ENCODE results near the gene ELFN2.

Gene ELFN2

DNA sequence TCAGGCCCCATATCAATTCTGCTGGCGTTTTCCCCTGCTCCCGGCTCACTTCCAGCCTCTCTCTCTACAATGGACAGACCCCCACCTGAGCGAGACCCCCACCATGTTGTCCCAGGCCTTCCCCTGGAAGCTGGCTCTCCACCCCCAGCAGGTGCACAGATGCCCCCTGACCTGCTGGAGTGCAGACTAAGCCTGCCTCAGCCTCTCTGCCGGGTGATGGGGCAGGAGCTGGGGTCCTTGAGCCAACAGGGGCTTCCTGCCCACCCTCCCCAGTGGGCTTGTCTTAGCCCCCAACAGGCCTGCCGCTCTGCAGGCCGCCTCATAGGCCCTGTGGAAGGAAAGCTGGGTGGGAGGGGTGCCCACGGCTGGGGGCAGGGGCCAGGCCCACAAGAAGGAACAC lies 10.0 kb downstream of the ELFN2 start:
- H3K27me3 ChIP-seq (ENCODE audit: control insufficient read depth, low read length): peaks cover 60% of the 10 kb centered on the region
- no peaks in the 10 kb centered on the region for H3K9me2 ChIP-seq (replicated peaks; ENCODE audit: control insufficient read depth, low read length)
- no peaks in the 10 kb centered on the region for H3F3A ChIP-seq (ENCODE audit: control insufficient read depth, insufficient read depth)
- no peaks in the 10 kb centered on the region for H4K20me1 ChIP-seq (ENCODE audit: control insufficient read depth, insufficient read depth, low read depth, low read length)
- H3K9me3 ChIP-seq (ENCODE audit: control insufficient read depth, insufficient read depth, low read length): no peaks in the 10 kb centered on the region
- peaks cover 3% of the 10 kb centered on the region; the same call in 1 of the 2 replicates for H3K4me1 ChIP-seq (ENCODE audit: control insufficient read depth, low read length)
- H3K79me2 ChIP-seq (ENCODE audit: control insufficient read depth, low read length): no peaks in the 10 kb centered on the region
- TF ChIP-seq, protein P1, sequence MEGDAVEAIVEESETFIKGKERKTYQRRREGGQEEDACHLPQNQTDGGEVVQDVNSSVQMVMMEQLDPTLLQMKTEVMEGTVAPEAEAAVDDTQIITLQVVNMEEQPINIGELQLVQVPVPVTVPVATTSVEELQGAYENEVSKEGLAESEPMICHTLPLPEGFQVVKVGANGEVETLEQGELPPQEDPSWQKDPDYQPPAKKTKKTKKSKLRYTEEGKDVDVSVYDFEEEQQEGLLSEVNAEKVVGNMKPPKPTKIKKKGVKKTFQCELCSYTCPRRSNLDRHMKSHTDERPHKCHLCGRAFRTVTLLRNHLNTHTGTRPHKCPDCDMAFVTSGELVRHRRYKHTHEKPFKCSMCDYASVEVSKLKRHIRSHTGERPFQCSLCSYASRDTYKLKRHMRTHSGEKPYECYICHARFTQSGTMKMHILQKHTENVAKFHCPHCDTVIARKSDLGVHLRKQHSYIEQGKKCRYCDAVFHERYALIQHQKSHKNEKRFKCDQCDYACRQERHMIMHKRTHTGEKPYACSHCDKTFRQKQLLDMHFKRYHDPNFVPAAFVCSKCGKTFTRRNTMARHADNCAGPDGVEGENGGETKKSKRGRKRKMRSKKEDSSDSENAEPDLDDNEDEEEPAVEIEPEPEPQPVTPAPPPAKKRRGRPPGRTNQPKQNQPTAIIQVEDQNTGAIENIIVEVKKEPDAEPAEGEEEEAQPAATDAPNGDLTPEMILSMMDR (IDR thresholded peaks at IDR 0.05; ENCODE audit: low read depth, low read length, poor library complexity, severe bottlenecking): no peak
- TF ChIP-seq EZH2phosphoT487 (IDR thresholded peaks at IDR 0.05; ENCODE audit: borderline replicate concordance, low read length): no peak
- no peak overlapping the region for H3K4me3 ChIP-seq (ENCODE audit: low read length)
- H3K4me2 ChIP-seq (ENCODE audit: low read length): no peak overlapping the region
- H3K36me3 ChIP-seq (ENCODE audit: control insufficient read depth, low read length): no peaks in the 10 kb centered on the region
- H3K27ac ChIP-seq (ENCODE audit: low read depth, low read length): no peak overlapping the region

GRCh38 chr22:37416827-37417226 lies 10.5 kb downstream of the ELFN2 start:
- no peaks in the 10 kb centered on the region for H3K9me3 ChIP-seq (ENCODE audit: control insufficient read depth, insufficient read depth, low read length)
- H3K27me3 ChIP-seq (ENCODE audit: control insufficient read depth, low read length): peaks cover 57% of the 10 kb centered on the region
- H3K27ac ChIP-seq (ENCODE audit: low read depth, low read length): no peak overlapping the region
- H3K4me3 ChIP-seq (ENCODE audit: low read length): no peak overlapping the region
- TF ChIP-seq EZH2phosphoT487 (IDR thresholded peaks at IDR 0.05; ENCODE audit: borderline replicate concordance, low read length): no peak
- TF ChIP-seq, protein P1 (IDR thresholded peaks at IDR 0.05; ENCODE audit: low read depth, low read length, poor library complexity, severe bottlenecking): no peak
- H3K9me2 ChIP-seq (replicated peaks; ENCODE audit: control insufficient read depth, low read length): no peaks in the 10 kb centered on the region
- no peaks in the 10 kb centered on the region for H4K20me1 ChIP-seq (ENCODE audit: control insufficient read depth, insufficient read depth, low read depth, low read length)
- H3F3A ChIP-seq (ENCODE audit: control insufficient read depth, insufficient read depth): no peaks in the 10 kb centered on the region
- H3K4me1 ChIP-seq (ENCODE audit: control insufficient read depth, low read length): peaks cover 3% of the 10 kb centered on the region; the same call in 1 of the 2 replicates
- no peaks in the 10 kb centered on the region for H3K36me3 ChIP-seq (ENCODE audit: control insufficient read depth, low read length)
- no peak overlapping the region for H3K4me2 ChIP-seq (ENCODE audit: low read length)
- no peaks in the 10 kb centered on the region for H3K79me2 ChIP-seq (ENCODE audit: control insufficient read depth, low read length)

GRCh38 chr22:37416389-37416788 lies 10.9 kb downstream of the ELFN2 start:
- H3K27me3 ChIP-seq (ENCODE audit: control insufficient read depth, low read length): peaks cover 53% of the 10 kb centered on the region
- no peak overlapping the region for H3K4me3 ChIP-seq (ENCODE audit: low read length)
- H4K20me1 ChIP-seq (ENCODE audit: control insufficient read depth, insufficient read depth, low read depth, low read length): no peaks in the 10 kb centered on the region
- H3K79me2 ChIP-seq (ENCODE audit: control insufficient read depth, low read length): no peaks in the 10 kb centered on the region
- TF ChIP-seq EZH2phosphoT487 (IDR thresholded peaks at IDR 0.05; ENCODE audit: borderline replicate concordance, low read length): no peak
- peaks cover 3% of the 10 kb centered on the region; the same call in 1 of the 2 replicates for H3K4me1 ChIP-seq (ENCODE audit: control insufficient read depth, low read length)
- no peak overlapping the region for H3K4me2 ChIP-seq (ENCODE audit: low read length)
- H3K27ac ChIP-seq (ENCODE audit: low read depth, low read length): no peak overlapping the region
- no peaks in the 10 kb centered on the region for H3K36me3 ChIP-seq (ENCODE audit: control insufficient read depth, low read length)
- no peaks in the 10 kb centered on the region for H3K9me2 ChIP-seq (replicated peaks; ENCODE audit: control insufficient read depth, low read length)
- H3F3A ChIP-seq (ENCODE audit: control insufficient read depth, insufficient read depth): no peaks in the 10 kb centered on the region
- H3K9me3 ChIP-seq (ENCODE audit: control insufficient read depth, insufficient read depth, low read length): no peaks in the 10 kb centered on the region

DNA sequence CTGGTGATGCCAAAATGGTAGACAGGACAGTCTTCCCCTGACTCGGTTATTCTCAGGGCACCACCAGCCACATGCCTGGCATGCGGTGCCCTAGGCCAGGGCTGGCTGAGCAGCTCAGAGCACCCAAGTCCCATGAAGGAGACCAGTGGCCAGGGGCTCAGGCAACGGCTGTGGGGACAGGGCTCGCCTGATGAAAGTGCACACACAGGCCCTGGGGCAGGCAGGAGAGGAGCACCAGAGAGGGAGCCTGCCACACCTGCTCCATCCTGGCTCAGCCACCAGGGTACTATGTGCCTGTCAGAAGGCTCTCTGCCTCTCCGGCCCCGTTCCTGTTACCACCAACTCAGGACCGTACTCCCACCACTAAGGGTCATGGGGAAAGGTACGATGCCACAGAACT lies 12.1 kb downstream of the ELFN2 start:
- H3F3A ChIP-seq (ENCODE audit: control insufficient read depth, insufficient read depth): no peaks in the 10 kb centered on the region
- H4K20me1 ChIP-seq (ENCODE audit: control insufficient read depth, insufficient read depth, low read depth, low read length): no peaks in the 10 kb centered on the region
- peaks cover 41% of the 10 kb centered on the region for H3K27me3 ChIP-seq (ENCODE audit: control insufficient read depth, low read length)
- no peak overlapping the region for H3K4me3 ChIP-seq (ENCODE audit: low read length)
- TF ChIP-seq, protein P1 (IDR thresholded peaks at IDR 0.05; ENCODE audit: low read depth, low read length, poor library complexity, severe bottlenecking): no peak
- TF ChIP-seq EZH2phosphoT487 (IDR thresholded peaks at IDR 0.05; ENCODE audit: borderline replicate concordance, low read length): no peak
- no peaks in the 10 kb centered on the region for H3K79me2 ChIP-seq (ENCODE audit: control insufficient read depth, low read length)
- H3K9me2 ChIP-seq (replicated peaks; ENCODE audit: control insufficient read depth, low read length): no peaks in the 10 kb centered on the region
- no peaks in the 10 kb centered on the region for H3K9me3 ChIP-seq (ENCODE audit: control insufficient read depth, insufficient read depth, low read length)
- no peak overlapping the region for H3K27ac ChIP-seq (ENCODE audit: low read depth, low read length)
- H3K4me2 ChIP-seq (ENCODE audit: low read length): no peak overlapping the region
- no peaks in the 10 kb centered on the region for H3K36me3 ChIP-seq (ENCODE audit: control insufficient read depth, low read length)
- H3K4me1 ChIP-seq (ENCODE audit: control insufficient read depth, low read length): peaks cover 3% of the 10 kb centered on the region; the same call in 1 of the 2 replicates

Measured in DOHH2 (cell line).